Duodenal mucosa (tissue), 2 donors: ENCODE measurements around the gene TEX14.

Source experiments
- H3K27ac ChIP-seq: one replicate; pipeline ENCODE4 v1.7.0; 2013; ENCODE audit warnings: low read depth, low read length
- H3K27me3 ChIP-seq, 2 donors: one replicate each; pipeline ENCODE4 v1.7.0; 2013; ENCODE audit warnings: low read length in 2 of 2, control low read depth in 1 of 2; ENCODE audit not compliant: insufficient read depth in 2 of 2, control insufficient read depth in 1 of 2
- H3K36me3 ChIP-seq, 2 donors: one replicate each; pipeline ENCODE4 v1.7.0; 2013; ENCODE audit warnings: low read length in 2 of 2, control low read depth in 1 of 2; ENCODE audit not compliant: insufficient read depth in 2 of 2, control insufficient read depth in 1 of 2
- H3K4me1 ChIP-seq, 2 donors: one replicate each; pipeline ENCODE4 v1.7.0; 2013; ENCODE audit warnings: low read length in 2 of 2, control low read depth in 1 of 2; ENCODE audit not compliant: insufficient read depth in 2 of 2, control insufficient read depth in 1 of 2
- H3K4me3 ChIP-seq, 2 donors: one replicate each; pipeline ENCODE4 v1.7.0; 2013; ENCODE audit warnings: low read length in 2 of 2, low read depth in 1 of 2
- H3K9ac ChIP-seq, 2 donors: one replicate each; pipeline ENCODE4 v1.7.0; 2013; ENCODE audit warnings: low read length in 2 of 2, low read depth in 1 of 2
- H3K9me3 ChIP-seq, 2 donors: one replicate each; pipeline ENCODE4 v1.7.0; 2013; ENCODE audit warnings: low read length in 2 of 2, control low read depth in 1 of 2; ENCODE audit not compliant: control insufficient read depth in 1 of 2

Gene TEX14

GRCh38 chr17:58517928-58518609 is 173.8 kb downstream of the TEX14 start:
- H3K27ac ChIP-seq, result peak overlapping the region; percentile 95
- H3K9ac ChIP-seq, result peak overlapping the region; percentile 89 to 97
- peak overlapping the region; percentile 82 to 95 for H3K4me3 ChIP-seq
- H3K36me3 ChIP-seq, result no peaks in the 10 kb centered on the region
- peaks cover 36 to 42% of the 10 kb centered on the region in 2 donors for H3K4me1 ChIP-seq
- H3K27me3 ChIP-seq, result no peaks in the 10 kb centered on the region
- H3K9me3 ChIP-seq, result no peaks in the 10 kb centered on the region

GRCh38 chr17:58517378-58517927 is 174.4 kb downstream of the TEX14 start:
- Histone ChIP-seq H3K9ac (peak overlapping the region; percentile 89 to 97), H3K4me3 (peak overlapping the region; percentile 71 to 82), H3K27me3 (no peaks in the 10 kb centered on the region), H3K36me3 (peaks cover under 1 to 3% of the 10 kb centered on the region in 2 donors), H3K9me3 (no peaks in the 10 kb centered on the region), H3K4me1 (peaks cover 37 to 46% of the 10 kb centered on the region in 2 donors), H3K27ac (peak overlapping the region; percentile 95)

DNA sequence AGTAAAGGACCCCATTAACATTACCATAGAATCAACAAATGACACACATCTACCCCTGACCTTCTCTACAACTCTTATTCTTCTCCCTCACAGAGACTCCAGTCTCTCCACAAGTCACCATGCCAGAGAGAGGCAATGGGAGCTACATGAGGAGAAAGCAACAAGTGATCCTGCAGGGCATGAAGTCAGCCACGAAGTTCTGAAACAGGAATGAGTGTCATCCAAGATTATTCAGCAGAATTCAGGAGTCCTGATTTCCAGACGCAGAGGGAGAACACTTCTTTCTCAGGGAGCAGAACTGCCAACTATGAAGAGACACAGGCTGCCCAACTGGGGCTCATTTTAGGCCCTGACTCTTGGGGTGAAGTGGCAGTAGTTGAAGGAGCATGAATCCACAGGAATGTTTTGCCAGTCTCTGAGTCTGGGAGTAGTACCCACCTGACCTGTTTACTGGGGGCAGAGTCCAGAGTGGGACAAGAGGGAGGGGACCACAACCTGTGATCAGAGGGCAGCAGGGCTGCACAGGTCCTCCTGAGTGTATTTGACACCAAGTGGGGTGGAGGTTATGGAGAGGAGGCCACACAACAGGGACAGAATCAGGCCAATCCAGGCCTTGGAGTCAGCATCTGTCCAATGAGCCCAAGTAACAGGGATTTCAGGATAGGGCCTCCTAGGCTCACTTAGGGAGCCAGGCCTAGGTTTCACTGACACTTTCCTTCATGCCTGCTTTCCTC is 175.0 kb downstream of the TEX14 start:
- H3K9ac ChIP-seq, result peak overlapping the region; percentile 89 to 97
- H3K27ac ChIP-seq, result peak overlapping the region; percentile 95
- no peaks in the 10 kb centered on the region for H3K27me3 ChIP-seq
- H3K4me3 ChIP-seq, result peak overlapping the region; percentile 71 to 82
- peaks cover 3 to 7% of the 10 kb centered on the region in 2 donors for H3K36me3 ChIP-seq
- no peaks in the 10 kb centered on the region for H3K9me3 ChIP-seq
- H3K4me1 ChIP-seq, result peaks cover 37 to 46% of the 10 kb centered on the region in 2 donors

DNA sequence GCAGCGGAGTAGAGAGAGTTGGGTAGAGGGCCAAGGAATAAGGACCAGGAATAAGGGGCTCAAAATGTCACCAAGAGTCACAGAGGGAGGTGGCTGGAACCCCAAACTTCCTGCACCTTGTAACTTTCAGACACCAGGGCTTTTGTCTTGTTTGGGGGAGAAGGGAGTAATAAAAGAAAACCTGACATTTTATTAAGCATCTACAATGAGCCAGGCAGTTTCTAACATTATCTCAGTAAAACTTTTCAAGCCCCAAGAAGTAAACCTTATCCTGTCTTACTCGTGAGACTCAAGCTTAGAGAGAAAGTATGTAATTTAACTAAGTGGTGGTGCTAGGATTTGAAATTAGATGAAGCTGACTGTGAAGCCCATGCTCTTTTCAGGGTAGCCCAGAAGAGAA is 176.6 kb downstream of the TEX14 start:
- Histone ChIP-seq H3K9me3 (no peaks in the 10 kb centered on the region), H3K36me3 (peaks cover 12 to 22% of the 10 kb centered on the region in 2 donors), H3K9ac (peak overlapping the region; percentile 61 to 97), H3K4me1 (peaks cover 37 to 45% of the 10 kb centered on the region in 2 donors), H3K27me3 (no peaks in the 10 kb centered on the region), H3K4me3 (peak overlapping the region; percentile 71 to 82), H3K27ac (peak overlapping the region; percentile 57)

GRCh38 chr17:58514770-58515157 is 177.1 kb downstream of the TEX14 start:
- peak overlapping the region; percentile 71 to 82 for H3K4me3 ChIP-seq
- peak overlapping the region; percentile 57 for H3K27ac ChIP-seq
- H3K4me1 ChIP-seq, result peaks cover 37 to 40% of the 10 kb centered on the region in 2 donors
- peaks cover 17 to 27% of the 10 kb centered on the region in 2 donors for H3K36me3 ChIP-seq
- no peaks in the 10 kb centered on the region for H3K9me3 ChIP-seq
- H3K9ac ChIP-seq, result peak overlapping the region; percentile 61 to 67
- H3K27me3 ChIP-seq, result no peaks in the 10 kb centered on the region

DNA sequence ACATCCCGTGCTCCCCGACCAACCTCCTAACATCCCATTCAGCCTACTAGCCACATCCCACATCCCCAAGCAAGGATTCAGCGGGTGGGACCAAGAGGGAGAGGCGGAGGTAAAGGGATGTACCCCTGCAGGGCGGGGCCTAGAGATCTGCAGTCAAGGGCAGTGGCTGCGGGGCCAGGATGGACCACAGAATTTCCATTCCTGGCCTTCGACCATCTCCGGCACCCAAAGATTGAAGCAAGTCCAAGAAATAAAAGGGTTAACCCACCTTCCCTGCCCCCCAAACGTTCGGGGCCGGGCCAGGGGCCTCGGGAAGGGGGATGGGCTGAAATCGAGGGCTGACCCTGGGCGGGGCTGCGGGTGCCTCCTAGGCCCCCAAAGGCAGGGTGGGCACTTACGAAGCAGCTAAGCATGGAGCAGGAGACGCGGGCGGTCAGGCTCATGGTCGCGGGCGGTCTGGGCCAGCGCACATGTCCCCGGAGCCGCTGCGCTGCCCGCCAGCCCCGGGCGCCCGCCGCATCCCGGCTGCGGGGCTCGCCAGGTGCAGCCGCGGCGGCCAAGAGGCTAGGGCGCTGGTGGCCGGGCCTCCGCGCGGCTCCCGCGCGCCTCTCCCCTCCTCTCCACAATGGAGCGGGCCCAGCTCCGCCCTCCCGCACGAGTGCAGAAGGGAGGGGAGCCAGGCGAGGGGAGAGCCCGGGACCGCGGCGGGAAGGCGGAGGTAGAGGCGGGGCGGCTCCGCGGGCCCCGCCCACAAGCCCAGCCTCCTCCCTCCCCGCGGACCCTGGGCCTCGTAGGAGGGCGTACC is 177.7 kb downstream of the TEX14 start, which contains the start of gene MTMR4:
Gene MTMR4 (minus strand): TSS at position 674 of the 805 bp plus-strand sequence. CDS start 231 bp downstream, at position 443.
- Histone ChIP-seq H3K9me3 (no peaks in the 10 kb centered on the region), H3K27me3 (no peaks in the 10 kb centered on the region), H3K4me3 (peak within 1 kb of the TSS; percentile 71 to 82), H3K36me3 (peaks cover 21 to 32% of the 10 kb centered on the region in 2 donors), H3K4me1 (peaks cover 37 to 40% of the 10 kb centered on the region in 2 donors), H3K27ac (peak within 1 kb of the TSS; percentile 57), H3K9ac (peak within 1 kb of the TSS; percentile 64 to 97)

DNA sequence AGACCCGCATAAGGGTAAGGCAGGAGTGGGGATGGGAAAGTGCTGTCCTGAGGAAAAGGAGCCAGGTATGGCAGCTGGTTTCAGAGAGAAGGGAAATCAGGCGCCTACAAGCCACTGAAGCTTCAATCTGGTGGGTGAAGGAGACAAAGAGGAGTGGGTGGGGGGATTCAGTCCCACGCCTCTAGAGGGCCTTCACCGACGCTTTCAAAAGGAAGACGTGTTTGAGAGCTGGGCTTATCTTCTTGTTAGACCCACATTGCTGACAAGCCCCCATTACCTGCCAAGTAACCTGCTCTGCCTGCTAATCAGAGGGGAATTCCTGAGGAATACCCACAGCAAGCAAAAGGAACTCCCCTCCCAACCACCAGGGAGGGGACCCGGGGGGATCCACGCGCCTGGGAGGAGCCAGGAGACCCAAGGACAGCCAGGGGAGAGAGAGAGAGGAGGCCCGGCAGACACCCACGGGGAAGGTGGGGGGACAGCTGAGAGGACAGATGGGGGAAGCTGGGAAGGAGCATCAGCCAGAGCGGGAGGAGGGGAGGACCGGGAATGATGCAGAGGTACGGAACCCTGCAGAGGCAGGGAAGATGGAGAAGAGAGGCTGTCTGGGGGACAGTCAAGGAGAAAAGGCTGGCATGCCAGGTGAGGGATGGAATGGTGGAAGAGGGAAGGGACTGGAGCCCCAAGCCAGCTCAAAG is 178.4 kb downstream of the TEX14 start:
- Histone ChIP-seq H3K27ac (no peak overlapping the region), H3K4me1 (peaks cover 33 to 40% of the 10 kb centered on the region in 2 donors), H3K9ac (peak overlapping the region; percentile 64 to 67), H3K27me3 (no peaks in the 10 kb centered on the region), H3K4me3 (peak overlapping the region; percentile 71 to 82), H3K9me3 (no peaks in the 10 kb centered on the region), H3K36me3 (peaks cover 28 to 40% of the 10 kb centered on the region in 2 donors)

- peaks cover 48 to 73% of the 10 kb centered on the region in 2 donors for H3K36me3 ChIP-seq
- no peaks in the 10 kb centered on the region for H3K9me3 ChIP-seq
- no peaks in the 10 kb centered on the region for H3K27me3 ChIP-seq
- no peak overlapping the region for H3K27ac ChIP-seq
- H3K4me3 ChIP-seq, result no peak overlapping the region
- H3K4me1 ChIP-seq, result peaks cover 17% of the 10 kb centered on the region in 2 donors
- H3K9ac ChIP-seq, result no peak overlapping the region
Observed at GRCh38 chr17:58510075-58510474, 181.8 kb downstream of the TEX14 start.

GRCh38 chr17:58508341-58509067 is 183.3 kb downstream of the TEX14 start:
- peaks cover 56 to 89% of the 10 kb centered on the region in 2 donors for H3K36me3 ChIP-seq

More at GRCh38 chr17:58508341-58509067, 183.3 kb downstream of the TEX14 start:
- no peak overlapping the region for H3K27ac ChIP-seq
- no peak overlapping the region for H3K9ac ChIP-seq
- no peaks in the 10 kb centered on the region for H3K27me3 ChIP-seq
- H3K9me3 ChIP-seq, result no peaks in the 10 kb centered on the region
- H3K4me3 ChIP-seq, result no peak overlapping the region
- H3K4me1 ChIP-seq, result peaks cover 8 to 13% of the 10 kb centered on the region in 2 donors
